ENCODE measurements around the gene DNAJC9. TPM values are rescaled to one million over a fixed set of nuclear protein-coding genes. Genes with fewer than 3 reads are reported as not detected.
A peak's percentile ranks its signal among the peaks of the same experiment; 100 is the strongest.

The DNAJC9 gene
- total RNA-seq, 1 donor from 2014 or later = 5.3 TPM

DNA sequence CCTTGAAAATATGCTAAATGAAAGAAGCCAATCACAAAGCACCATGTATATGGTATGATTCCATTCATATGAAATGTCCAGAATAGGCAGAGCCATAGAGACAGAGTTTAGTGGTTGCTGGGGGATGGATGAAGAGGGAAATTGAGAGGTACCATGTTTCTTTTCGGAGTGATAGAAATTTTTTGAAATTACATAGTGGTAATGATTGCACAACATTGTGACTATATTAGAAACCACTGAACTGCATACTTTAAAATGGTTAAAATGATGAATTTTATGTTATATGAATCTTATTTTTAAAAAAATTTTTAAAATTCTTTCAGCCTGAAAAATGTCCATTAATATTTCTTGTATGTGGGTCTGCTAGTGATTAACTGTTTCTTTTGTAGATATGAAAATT lies 26.1 kb downstream of the DNAJC9 start:
- Histone ChIP-seq H3K27ac (no peak overlapping the region), H3K4me1 (no peaks in the 10 kb centered on the region), H3K9me3 (no peaks in the 10 kb centered on the region), H3K27me3 (no peaks in the 10 kb centered on the region), H3K4me3 (no peak overlapping the region), H3K36me3 (peaks cover 10 to 21% of the 10 kb centered on the region in 2 donors)
- TF ChIP-seq, protein P1, sequence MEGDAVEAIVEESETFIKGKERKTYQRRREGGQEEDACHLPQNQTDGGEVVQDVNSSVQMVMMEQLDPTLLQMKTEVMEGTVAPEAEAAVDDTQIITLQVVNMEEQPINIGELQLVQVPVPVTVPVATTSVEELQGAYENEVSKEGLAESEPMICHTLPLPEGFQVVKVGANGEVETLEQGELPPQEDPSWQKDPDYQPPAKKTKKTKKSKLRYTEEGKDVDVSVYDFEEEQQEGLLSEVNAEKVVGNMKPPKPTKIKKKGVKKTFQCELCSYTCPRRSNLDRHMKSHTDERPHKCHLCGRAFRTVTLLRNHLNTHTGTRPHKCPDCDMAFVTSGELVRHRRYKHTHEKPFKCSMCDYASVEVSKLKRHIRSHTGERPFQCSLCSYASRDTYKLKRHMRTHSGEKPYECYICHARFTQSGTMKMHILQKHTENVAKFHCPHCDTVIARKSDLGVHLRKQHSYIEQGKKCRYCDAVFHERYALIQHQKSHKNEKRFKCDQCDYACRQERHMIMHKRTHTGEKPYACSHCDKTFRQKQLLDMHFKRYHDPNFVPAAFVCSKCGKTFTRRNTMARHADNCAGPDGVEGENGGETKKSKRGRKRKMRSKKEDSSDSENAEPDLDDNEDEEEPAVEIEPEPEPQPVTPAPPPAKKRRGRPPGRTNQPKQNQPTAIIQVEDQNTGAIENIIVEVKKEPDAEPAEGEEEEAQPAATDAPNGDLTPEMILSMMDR (IDR thresholded peaks at IDR 0.05) = no peak
- intact Hi-C loops (cut with DNase I) = no loop called here
- DNase-seq (ENCODE audit: low spot score in 2 of 2) = no peak

DNA sequence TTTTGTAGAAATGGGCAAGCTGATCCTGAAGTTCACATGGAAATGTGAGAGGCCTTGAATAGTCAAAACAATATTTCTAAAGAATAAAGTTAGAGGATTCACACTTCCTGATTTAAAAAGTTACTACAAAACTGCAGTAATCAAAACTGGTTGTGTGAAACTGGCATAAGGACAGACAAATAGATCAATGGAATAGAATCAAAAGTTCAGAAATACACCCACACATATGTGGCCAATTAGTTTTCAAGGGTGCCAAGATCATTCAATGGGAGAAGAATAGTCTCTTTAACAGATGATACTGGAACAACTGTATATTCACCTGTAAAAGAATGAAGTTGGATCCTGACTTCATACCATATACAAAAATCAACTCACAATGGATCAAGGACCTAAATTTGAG lies 27.7 kb downstream of the DNAJC9 start:
- Histone ChIP-seq H3K27ac (no peak overlapping the region), H3K4me1 (no peaks in the 10 kb centered on the region), H3K4me3 (no peak overlapping the region), H3K9me3 (no peaks in the 10 kb centered on the region), H3K27me3 (no peaks in the 10 kb centered on the region), H3K36me3 (peaks cover 10 to 21% of the 10 kb centered on the region in 2 donors)
- TF ChIP-seq, protein P1 (IDR thresholded peaks at IDR 0.05) = no peak
- intact Hi-C loops (cut with DNase I) = no loop called here
- no peak for DNase-seq (ENCODE audit: low spot score in 2 of 2)

DNA sequence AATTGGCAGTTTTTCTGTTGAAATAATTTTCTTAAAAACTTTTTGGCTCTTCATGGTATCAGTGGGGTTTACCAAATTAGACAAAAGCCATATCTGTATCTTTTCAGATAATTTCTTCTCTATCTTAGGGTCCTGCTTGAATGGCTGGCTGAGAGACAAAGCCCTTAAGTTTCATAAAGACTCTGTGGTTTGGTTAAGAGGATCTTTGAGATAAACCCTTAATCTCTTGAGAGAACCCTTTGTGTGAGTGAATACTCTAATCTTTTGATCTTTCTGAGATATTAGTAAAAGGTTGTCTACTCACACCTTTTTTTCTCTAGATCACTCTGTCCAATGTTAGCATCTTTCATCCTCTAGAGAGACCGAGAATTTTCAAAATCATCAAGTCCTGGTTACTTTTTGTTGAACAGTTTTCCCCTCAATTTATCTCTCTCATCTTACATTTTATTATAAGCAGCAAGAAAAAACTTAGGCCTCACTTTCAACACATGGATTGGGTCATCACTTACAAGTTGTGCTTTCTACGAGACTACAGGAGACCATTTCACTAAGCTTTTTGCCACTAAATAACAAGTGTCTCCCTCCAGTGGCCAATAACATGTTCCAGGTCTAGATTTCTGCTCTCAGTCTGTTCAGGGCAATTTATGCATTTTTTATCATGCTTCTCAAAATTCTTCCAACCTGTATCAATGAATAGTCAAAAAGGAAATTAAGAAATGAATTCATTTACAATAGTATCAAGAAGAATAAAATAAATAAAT lies 28.4 kb downstream of the DNAJC9 start:
- H3K4me1 ChIP-seq = no peaks in the 10 kb centered on the region
- TF ChIP-seq, protein P1 (IDR thresholded peaks at IDR 0.05) = peak in 1 of 3 experiments; percentile 4
- no peak overlapping the region for H3K4me3 ChIP-seq
- intact Hi-C loops (cut with DNase I) = no loop called here
- no peak for DNase-seq (ENCODE audit: low spot score in 2 of 2)
- H3K27me3 ChIP-seq = no peaks in the 10 kb centered on the region
- no peaks in the 10 kb centered on the region for H3K9me3 ChIP-seq
- H3K36me3 ChIP-seq = peaks cover 10 to 21% of the 10 kb centered on the region in 2 donors
- H3K27ac ChIP-seq = no peak overlapping the region

DNA sequence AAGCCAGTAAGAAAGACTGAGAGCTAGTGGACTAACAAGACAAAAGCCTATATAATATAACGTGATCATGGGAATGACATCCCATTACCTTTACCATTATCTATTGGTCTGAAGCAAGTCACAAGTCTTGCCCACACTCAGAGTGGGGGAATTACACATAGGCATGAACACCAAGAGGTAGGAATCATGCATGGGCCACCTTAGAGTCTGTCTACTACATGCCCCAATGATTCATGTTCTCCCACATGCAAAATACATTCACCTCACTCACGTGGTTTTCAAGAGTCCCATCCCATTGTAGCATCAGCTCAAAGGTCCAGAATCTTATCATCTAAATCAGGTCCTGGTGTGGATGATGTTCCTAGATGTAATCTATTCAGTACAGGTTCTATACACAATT lies 29.4 kb downstream of the DNAJC9 start:
- H3K4me1 ChIP-seq = no peaks in the 10 kb centered on the region
- DNase-seq (ENCODE audit: low spot score in 2 of 2) = no peak
- no peaks in the 10 kb centered on the region for H3K9me3 ChIP-seq
- peaks cover 10 to 21% of the 10 kb centered on the region in 2 donors for H3K36me3 ChIP-seq
- H3K4me3 ChIP-seq = no peak overlapping the region
- intact Hi-C loops (cut with DNase I) = no loop called here
- no peak overlapping the region for H3K27ac ChIP-seq
- no peaks in the 10 kb centered on the region for H3K27me3 ChIP-seq
- TF ChIP-seq, protein P1 (IDR thresholded peaks at IDR 0.05) = no peak

DNA sequence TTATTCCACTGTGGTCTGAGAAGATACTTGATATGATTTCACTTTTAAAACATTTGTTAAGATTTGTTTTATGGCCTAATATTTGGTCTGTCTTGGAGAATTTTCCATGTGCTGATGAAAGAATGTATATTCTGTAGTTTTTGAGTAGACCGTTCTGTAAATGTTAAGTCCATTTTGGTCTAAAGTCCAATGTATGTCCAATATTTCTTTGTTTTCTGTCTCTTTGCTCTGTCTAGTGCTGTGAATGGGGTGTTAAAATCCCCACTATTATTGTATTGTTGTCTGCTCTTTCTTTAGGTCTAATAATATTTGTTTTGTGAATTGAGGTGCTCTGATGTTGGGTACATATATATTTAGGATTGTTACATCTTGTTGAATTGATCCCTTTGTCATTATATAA lies 31.3 kb downstream of the DNAJC9 start:
- DNase-seq (ENCODE audit: low spot score in 2 of 2) = no peak
- no peaks in the 10 kb centered on the region for H3K4me1 ChIP-seq
- TF ChIP-seq, protein P1 (IDR thresholded peaks at IDR 0.05) = no peak
- no peak overlapping the region for H3K27ac ChIP-seq
- peaks cover 10 to 21% of the 10 kb centered on the region in 2 donors for H3K36me3 ChIP-seq
- no peaks in the 10 kb centered on the region for H3K9me3 ChIP-seq
- no peak overlapping the region for H3K4me3 ChIP-seq
- intact Hi-C loops (cut with DNase I) = no loop called here
- H3K27me3 ChIP-seq = no peaks in the 10 kb centered on the region

Measured in ascending aorta (tissue), 2 donors.